HG03064 (cell line): Measurements from ENCODE around the gene ADAMTS20.
"Not testable (repeated sequence)": the region's sequence is repeated elsewhere in the genome, so short reads cannot be mapped to it uniquely, and the experiment has no call there.

Source experiments
- ATAC-seq: cut with Tn5 transposase; IDR thresholded peaks from one replicate; pipeline ENCODE4 v1.9.1; 2021; ENCODE audit warnings: low read depth; ENCODE audit not compliant: unreplicated experiment

ADAMTS20 gene, protein sequence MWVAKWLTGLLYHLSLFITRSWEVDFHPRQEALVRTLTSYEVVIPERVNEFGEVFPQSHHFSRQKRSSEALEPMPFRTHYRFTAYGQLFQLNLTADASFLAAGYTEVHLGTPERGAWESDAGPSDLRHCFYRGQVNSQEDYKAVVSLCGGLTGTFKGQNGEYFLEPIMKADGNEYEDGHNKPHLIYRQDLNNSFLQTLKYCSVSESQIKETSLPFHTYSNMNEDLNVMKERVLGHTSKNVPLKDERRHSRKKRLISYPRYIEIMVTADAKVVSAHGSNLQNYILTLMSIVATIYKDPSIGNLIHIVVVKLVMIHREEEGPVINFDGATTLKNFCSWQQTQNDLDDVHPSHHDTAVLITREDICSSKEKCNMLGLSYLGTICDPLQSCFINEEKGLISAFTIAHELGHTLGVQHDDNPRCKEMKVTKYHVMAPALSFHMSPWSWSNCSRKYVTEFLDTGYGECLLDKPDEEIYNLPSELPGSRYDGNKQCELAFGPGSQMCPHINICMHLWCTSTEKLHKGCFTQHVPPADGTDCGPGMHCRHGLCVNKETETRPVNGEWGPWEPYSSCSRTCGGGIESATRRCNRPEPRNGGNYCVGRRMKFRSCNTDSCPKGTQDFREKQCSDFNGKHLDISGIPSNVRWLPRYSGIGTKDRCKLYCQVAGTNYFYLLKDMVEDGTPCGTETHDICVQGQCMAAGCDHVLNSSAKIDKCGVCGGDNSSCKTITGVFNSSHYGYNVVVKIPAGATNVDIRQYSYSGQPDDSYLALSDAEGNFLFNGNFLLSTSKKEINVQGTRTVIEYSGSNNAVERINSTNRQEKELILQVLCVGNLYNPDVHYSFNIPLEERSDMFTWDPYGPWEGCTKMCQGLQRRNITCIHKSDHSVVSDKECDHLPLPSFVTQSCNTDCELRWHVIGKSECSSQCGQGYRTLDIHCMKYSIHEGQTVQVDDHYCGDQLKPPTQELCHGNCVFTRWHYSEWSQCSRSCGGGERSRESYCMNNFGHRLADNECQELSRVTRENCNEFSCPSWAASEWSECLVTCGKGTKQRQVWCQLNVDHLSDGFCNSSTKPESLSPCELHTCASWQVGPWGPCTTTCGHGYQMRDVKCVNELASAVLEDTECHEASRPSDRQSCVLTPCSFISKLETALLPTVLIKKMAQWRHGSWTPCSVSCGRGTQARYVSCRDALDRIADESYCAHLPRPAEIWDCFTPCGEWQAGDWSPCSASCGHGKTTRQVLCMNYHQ (N-terminal part only)

DNA sequence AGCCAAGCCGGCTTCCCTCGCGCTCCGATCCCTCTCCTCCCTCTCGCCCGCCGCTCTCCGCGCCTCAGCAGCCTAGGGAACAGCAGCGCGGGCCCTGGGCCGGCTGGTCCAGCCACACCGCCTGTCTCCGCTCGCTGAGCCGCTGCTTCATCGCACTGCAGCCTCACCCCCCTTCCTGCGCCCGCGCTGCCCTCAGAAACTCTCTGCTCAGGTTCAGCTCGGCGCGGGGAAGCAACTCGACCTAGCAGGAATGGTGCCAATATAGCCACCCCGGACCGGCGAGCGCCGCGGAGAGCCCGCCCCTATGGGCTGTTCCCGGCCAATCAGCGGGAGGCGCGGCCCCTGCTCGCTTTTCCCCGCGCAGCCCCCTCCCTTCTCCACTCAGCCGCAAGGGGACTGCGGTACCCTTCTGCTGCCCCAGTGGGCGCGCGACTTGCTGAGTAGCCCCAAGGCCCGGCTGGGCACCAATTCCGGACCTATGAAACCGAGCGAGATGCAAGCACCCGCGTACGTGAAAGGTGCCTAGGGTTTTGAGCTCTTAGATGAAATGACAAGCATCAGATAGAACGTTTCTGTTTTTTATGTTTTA, at the start of gene ADAMTS20:
ADAMTS20 (minus strand) TSS at position 233 of the 589 bp plus-strand sequence. CDS start 282 bp downstream, outside the sequence.
- ATAC-seq, result no peak

DNA sequence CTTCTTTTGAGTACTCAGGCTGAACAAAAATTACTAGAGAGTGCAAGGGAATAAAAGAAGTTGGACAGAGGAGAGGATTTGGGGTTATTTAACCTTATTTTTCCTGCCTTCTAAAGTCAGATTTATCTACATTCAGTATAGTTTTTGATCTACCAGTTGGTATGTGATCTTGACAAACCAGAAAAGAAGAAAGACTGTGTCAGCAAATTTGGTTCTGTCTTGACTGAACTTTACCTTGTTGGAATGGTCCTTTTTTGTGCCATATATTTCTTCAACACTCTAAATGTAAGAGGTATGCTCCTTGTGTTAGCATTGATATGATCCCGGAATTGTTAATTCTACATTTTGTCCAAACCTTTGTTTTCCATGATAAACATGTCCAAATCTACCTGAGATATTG, 47.7 kb upstream of the ADAMTS20 start:
- ATAC-seq, result no peak

- ATAC-seq, result no peak
Measured at GRCh38 chr12:43599066-43599465, 47.1 kb upstream of the ADAMTS20 start.

- no peak for ATAC-seq
Measured at GRCh38 chr12:43590307-43590706, 38.3 kb upstream of the ADAMTS20 start.

- ATAC-seq, result no peak
Measured at GRCh38 chr12:43586646-43587245, 34.7 kb upstream of the ADAMTS20 start.

GRCh38 chr12:43585676-43586075, 33.7 kb upstream of the ADAMTS20 start:
- ATAC-seq, result no peak

GRCh38 chr12:43580601-43581000, 28.6 kb upstream of the ADAMTS20 start:
- ATAC-seq, result no peak

DNA sequence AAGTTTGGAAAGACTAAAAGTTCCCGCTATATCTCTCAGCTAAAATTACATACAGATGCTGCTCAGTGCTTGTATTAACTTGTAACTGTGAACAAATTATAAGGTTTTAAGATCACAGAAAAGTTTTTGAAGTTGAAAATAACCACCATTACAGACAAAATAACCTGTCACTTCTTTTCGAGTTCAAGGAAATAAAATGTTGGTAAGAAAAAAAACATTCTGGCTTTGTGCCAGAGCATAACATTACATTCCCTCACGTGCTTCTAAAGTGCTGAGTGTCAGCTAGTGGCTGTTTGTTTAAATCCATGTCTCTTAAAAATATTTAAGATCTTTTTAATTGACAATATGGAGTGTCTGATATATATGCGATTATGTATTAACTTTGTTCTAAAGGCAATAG, 27.2 kb upstream of the ADAMTS20 start:
- ATAC-seq, result no peak

- ATAC-seq, result no peak
Measured at GRCh38 chr12:43578782-43579181, 26.8 kb upstream of the ADAMTS20 start.

DNA sequence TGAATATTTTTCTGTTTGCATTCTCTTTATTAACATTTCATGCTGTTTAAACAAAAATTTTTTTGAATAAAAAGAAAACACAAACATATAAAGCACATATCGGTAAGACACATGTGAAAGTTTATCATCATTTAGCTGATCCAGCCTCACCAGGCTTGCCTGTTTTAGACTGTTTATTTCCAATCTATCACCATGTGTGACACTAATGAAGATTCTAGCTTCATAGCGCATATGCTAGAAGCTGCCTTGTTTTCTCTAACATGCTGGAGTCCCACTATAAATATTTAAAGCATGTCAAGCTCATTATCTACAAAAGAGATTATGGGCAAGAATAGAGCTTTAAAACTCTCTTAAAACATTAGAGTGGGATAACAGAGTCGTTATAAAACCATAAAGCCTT, 25.4 kb upstream of the ADAMTS20 start:
- ATAC-seq, result no peak

- ATAC-seq, result no peak
Measured at GRCh38 chr12:43576162-43576561, 24.2 kb upstream of the ADAMTS20 start.

GRCh38 chr12:43571885-43572284, 19.9 kb upstream of the ADAMTS20 start:
- no peak for ATAC-seq

- ATAC-seq, result no peak
Measured at GRCh38 chr12:43556057-43556456, 4.1 kb upstream of the ADAMTS20 start.

- no peak for ATAC-seq
Measured at GRCh38 chr12:43551279-43551970, 578 bp downstream of the ADAMTS20 start.

DNA sequence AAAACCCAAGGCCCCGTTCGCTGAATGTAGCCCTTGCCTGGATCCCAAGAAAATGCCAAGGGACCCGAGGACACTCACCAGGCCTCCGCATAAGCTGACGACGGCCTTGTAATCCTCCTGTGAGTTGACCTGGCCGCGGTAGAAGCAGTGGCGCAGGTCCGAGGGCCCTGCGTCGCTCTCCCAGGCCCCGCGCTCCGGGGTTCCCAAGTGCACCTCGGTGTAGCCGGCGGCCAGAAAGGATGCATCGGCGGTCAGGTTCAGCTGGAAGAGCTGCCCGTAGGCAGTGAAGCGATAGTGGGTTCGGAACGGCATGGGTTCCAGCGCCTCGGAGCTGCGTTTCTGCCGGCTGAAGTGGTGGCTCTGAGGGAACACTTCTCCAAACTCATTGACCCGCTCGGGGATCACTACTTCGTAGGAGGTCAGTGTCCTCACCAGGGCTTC, 1.2 kb downstream of the ADAMTS20 start:
- ATAC-seq, result no peak

DNA sequence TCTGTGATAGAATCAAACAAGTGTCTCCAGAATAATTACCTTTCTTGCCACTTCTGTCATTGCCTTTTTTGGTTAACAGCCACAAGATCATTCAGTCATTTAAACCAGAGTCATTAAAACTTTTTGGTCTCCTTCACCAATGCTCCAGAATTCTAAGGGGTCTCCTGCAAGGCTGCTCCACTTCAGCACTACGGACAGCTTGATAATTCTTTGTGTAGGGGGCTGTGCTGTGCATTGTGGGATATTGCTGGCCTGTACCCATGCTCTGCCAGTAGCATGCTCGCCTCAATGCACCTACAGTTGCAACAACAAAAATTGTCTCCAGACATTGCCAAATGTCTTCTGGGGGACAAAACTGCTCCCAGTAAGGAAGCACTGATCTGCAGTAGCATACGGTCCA, 7.3 kb downstream of the ADAMTS20 start:
- ATAC-seq, result no peak

DNA sequence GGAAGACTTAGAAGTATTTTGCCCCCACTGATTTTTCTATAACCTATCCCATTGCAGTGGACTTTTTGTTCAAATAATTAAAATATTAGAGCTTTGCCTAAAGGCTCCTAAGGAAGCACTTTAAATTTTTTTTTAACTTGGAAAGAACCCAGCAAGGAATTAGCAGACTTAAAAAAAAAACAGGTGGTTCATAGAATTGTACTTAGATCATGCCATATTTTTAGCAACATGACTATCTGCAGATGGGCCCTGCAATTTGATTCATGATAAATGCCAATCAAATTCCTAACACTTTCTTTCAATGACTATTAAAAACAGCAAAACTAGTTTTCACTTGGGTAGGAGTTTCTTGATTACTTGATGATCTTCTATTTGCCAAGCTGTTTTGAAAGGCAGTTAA, 11.5 kb downstream of the ADAMTS20 start:
- no peak for ATAC-seq

DNA sequence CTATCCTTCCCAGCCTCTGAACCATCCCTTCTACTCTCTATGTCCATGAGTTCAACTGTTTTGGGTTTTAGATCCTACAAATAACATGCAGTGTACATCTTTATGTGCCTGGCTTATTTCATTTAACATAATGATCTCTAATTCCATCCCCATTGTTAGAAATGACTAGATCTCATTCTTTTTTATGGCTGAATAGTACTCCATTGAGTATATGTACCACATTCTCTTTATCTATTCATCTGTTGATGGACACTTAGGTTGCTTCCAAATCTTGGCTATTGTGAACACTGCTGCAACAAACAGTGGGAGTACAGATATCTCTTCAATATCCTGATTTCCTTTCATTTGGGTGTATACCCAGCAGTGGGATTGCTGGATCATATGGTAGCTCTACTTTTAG, 14.3 kb downstream of the ADAMTS20 start:
- ATAC-seq, result not testable (repeated sequence)

DNA sequence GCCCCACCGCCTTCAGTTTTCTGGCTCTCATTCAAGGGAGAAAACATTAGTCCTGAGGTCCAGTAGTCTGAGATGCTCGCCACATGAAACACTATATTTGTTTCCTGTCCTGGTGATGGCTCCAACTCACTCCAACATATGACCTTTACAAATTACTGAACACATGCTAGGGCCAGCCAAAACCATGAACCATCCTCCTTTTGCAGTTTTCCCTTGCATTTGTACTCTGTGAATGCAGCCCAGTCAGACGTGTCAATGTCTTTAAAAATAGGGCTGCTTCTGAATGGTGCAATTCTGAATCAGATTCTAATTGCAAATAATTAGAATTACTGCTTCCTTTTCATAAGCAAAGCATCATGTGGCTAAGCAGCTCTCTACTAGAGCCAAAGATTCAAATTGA, 36.0 kb downstream of the ADAMTS20 start:
- ATAC-seq, result no peak
